ENCODE measurements around the gene RPS6KA5.
"Not testable (repeated sequence)": the region's sequence is repeated elsewhere in the genome, so short reads cannot be mapped to it uniquely, and the experiment has no call there.

Gene RPS6KA5

DNA sequence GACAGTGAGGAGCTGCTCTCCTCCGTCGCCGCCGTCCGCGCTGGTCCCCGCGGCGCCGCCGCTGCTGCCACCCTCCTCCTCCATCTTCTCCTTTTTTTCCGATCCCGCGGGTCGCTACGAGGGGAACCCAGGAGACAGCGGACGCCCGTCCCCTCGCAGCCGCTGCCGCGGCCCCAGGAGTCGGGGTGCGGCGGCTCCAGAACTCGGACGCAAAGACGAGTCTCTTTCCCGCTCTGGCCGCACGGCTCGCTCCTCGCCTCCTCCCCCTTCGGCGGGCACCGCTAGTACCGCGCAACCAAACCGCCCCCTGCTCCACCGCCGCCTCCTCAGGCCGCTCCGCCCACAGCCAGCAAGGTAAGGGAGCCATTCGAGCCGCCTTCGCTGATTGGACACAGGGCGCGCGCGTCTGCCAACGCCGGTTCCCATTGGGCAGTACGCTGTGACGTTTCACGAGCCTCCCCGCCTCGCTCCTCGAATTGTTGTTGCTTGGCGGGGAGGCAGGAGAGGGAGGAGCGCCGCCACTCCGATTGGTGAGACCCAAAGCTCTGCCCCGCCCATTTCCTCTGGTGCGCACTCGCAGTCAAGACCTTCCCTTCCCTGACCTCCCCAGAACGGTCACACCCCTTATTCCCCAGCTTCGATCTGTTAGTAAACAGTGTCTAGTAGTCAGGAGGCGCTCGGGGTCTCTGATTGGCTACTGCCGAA lies at the start of gene RPS6KA5:
Gene RPS6KA5 (minus strand): TSS at position 291 of the 705 bp plus-strand sequence. CDS start 207 bp downstream, at position 84.
- peak; percentile 93 to 100 (median 100) for DNase-seq

DNA sequence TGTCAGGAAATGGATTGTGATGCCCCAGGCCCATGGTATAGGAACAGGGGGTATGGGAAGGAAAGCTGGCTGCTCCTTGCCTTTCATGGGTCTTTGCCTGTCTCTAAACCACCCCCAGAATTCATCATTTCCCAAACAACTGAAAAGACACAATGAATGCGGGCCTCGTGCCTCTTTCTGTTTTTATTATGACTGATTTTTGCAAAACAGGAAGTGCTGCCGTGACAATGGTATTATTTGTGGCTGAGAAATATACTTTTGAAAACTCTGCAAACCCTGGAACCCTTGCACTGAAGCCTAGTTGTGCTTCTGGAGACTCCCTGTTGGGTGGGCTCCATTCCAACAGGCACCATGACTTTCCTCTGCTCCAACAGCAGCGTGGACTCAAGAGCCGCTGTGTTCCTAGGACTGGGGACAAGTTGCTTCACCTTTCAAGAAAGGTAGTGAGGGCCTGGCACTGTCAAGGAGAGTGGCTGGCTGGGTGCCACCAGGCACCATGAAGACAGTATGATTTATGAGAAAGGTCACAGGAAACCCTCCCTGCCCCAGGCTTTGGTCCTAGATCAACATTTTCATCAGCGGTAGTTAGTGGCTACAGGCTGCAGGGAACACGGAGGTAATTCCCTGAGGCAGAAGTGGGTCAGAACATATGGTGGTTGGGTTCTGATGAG lies 48.6 kb upstream of the RPS6KA5 start:
- no peak for DNase-seq

DNA sequence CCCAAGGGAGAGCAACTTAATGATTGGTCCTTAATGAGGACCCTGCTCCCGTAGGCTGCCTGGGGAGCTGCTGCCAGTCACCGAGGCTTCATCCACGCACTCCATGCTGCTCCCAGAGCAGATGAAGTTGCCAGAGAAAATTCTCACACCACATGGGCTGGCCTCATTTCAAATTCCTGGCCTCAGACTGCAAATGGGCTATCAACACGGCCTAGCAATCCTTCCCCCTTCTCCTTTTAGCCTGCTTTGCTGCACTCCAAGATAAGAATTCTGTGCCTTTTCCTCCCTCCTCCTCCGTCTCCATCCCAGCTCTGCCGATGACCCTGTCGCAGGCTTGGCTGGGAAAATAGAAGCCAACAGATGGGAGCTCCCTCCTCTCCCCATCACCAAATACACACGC lies 42.7 kb upstream of the RPS6KA5 start:
- DNase-seq = peak in 9 of 56 donors; percentile 12 to 53 (median 22)

DNA sequence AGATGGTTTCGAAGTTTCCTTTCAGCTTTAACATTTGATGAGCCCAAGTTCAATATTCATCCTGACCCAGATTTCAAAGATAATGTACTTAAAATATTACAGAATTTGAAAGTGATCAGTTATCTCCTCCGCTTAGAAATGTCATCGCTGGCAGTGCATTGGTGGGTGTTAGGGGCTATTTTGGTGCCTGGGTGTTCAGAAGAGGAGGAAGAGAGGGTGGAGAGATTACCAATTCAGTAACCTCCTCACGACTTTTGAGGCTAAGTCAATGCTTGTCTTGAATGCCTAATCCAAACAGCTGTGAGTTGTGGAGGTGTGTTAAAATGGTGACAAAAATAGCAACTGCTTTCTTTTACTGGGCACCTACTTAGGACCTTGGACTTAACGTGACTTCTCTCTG lies 39.7 kb upstream of the RPS6KA5 start:
- DNase-seq = no peak

DNA sequence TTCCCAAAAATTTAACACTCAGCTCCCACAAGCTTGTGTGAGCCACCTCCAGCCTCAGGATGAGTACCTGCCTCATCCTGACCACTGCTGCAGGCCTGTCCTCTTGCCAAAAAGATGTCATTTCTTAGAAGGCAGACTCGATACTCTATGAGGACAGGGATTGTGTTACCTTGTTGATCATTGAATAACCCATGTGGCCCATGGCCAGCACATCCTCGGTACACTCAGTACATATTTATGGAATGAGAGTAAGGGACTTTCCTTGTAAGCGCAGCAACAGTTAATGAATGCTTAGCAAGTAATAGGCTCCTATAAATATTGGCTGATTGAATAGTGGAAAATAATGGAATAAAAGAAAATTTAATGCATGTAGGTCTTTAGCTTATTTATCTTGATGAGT lies 38.1 kb upstream of the RPS6KA5 start:
- DNase-seq = no peak

DNA sequence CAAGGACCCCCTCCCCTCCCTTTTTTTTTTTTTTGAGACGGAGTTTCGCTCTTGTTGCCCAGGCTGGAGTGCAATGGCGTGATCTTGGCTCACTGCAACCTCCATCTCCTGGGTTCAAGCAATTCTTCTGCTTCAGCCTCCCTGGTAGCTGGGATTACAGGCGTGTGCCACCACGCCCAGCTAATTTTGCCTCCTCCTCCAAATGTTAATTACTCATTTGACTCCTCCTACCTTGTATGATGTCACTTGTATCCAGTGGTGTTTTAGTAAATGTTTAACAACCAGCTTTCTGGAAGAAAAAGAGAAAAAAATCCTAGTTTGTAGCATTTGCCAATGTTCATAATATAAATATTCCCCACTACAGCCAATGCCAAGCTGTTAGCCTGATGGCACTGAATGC lies 37.2 kb upstream of the RPS6KA5 start:
- not testable (repeated sequence) for DNase-seq

DNA sequence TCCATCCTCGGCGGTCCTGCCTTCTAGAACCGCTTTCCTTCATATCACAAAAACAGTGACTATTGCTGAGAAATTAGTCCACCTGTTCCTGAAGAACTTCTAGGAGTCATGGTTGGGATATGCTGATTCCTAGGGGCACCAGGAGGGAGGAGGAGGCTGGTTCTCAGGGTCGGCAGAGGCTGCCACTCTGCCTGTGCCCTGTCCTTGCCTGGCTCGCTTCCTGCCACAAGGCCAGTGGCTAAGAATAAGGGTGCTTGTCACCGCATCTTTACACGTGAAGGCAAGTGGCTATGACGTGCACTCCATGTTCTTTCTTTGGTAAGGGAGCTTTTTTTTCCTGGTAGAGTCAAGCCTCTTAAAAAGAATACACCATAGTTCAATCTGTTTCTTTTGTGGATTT lies 34.7 kb upstream of the RPS6KA5 start:
- no peak for DNase-seq

DNA sequence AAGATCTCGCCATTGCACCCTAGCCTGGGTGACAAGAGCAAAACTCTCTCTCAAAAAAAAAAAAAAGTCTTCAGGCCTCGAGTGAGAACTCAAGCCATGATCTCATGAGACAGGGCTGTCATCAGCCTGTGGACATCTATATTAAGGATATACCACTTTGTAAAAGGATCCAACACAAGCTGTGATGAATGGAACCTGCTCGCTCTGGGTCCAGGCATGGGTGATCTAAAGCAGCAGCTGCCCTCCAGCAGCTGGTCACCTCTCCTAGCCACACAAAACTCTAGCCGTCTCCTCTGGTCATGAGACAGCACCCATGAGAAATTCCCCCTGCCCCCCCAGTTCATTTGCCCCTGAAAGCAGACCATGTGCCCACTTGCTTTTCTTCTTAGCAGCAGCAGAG lies 34.3 kb upstream of the RPS6KA5 start:
- DNase-seq = no peak

DNA sequence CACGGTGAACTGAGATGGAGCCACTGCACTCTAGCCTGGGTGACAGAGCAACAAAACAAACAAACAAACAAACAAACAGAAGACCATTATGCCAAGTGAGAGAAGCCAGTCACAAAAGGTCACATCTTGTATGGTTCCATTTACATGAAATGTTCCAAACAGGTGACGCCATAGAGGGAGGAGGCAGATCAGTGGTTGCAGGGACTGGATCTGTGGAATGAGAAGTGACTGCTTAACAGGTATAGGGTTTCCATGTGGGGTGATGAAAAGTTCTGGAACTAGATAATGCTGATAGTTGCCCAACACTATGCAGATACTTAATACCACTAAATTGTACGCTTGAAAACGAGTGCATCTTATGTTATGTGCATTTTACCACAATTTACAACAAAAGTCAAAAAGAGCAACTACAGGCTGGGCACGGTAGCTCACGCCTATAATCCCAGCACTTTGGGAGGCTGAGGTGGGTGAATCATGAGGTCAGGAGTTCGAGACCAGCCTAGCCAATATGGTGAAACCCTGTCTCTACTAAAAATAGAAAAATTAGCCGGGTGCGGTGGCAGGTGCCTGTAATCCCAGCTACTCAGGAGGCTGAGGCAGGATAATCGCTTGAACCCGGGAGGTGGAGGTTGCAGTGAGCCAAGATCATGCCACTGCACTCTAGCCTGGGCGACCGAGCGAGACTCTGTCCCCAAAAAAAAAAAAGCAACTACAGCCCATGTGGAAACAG lies 33.5 kb upstream of the RPS6KA5 start:
- not testable (repeated sequence) for DNase-seq

DNA sequence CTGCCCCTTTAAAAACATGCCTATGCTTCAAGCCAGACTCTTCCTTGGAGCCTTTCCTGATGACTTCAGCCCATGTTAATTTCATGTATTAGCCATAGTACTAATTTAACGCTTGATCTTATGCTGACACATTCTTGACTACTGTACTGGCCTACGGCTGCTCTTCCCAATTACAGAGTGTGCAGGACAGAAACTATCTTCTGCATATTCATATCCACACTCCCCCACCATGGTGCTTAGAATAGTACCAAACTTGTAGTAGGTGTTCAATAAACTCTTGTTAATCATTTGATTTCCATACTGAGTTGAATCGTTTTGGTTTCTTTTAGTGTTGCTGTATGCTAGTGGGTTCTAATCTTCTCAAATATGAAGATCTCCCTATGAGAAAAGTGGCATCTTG lies 31.6 kb upstream of the RPS6KA5 start:
- no peak for DNase-seq

DNA sequence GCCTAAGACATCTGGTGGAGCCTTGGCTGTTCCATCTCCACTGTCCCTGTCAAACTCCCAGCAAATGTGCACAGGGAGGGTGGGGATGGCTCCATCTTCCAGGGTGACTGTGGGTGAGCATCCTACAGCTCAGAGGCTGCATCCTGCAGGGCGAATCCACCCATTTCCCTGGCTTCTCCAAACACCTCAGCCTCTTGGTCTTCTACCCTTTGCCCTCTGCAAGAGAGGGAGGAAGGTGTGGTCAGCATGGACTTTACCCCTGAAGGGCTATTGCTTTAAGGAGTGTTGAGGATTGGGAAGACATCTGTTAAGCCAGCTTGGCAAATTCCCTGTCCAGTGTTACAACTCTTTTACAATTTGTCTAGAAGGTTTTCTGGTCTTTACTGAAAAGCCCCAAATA lies 30.3 kb upstream of the RPS6KA5 start:
- DNase-seq = no peak

DNA sequence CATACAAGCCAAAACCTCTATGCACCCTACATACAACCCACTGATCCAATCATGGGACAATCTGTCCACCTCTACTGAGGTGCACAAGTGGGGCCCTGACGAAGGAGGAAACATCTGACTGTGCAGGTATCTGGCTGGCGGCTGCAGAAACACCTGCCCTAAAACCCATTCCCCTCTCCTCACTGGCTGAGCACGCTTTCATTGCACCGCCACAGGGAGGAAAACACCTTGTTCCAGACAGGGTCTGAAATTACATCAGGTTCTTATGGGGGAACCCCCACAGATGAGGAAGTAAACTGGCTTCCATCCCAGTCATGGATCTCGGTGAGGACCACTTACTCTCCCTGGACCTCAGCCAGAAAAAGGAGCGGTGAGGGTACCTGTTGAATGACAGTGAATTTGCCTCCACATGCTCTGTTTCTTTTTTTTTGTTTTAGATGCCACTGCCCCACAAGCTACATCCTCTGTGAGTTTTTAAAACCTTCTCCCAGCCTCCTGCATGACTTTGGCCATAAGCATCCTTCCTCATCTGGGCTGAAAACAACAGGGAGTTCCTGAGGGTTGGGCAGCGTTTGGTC lies 29.6 kb upstream of the RPS6KA5 start:
- no peak for DNase-seq

DNA sequence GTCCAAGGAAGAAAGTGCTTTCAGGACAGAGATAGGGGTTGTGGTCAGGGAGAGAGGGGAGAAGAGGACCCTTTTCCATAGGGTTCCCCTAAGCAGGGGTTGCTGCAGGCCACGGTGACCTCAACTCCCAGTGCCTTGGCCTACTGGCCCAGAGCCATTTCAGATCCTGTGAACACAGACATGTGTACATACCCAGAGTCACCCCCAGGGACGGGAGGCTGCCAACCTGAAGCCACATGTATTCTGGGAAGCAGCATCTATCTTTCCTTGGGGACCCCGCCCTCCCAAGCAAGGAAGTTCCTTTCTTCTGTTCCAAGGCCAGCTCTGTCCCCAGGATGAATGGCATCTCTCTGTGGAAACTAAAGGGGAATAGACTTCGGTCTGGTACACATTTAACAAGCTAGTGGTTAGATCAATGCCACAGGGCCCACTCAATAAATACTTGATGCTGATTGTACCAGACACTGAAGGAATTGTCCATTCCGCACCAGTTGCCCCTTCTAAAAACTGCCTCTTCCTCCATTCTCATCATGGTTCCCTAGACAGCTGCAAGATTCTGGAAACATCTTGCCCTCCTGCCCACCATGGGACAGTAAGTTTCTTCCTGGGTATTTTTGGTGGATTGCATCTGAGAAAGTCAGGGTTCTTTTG lies 28.3 kb upstream of the RPS6KA5 start:
- no peak for DNase-seq

DNA sequence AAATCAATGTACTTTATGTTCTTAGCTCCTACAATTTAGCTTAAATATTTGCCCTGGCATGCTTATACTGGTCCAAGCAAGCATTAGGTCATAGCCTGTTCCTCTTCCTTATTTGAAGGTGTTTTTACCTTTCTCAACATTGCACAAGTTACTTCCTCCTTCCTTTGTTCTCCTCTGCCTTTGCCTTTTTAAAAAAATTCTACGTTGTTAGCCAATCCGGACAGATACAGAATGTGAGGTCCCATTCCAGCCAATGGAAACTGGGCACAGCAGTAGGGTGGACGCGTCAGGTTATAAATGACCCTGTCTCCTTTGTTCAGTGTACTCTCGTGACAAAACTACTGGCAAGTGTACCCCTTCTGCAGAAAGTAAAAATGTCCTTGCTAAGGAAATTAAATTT lies 27.0 kb upstream of the RPS6KA5 start:
- not testable (repeated sequence) for DNase-seq

DNA sequence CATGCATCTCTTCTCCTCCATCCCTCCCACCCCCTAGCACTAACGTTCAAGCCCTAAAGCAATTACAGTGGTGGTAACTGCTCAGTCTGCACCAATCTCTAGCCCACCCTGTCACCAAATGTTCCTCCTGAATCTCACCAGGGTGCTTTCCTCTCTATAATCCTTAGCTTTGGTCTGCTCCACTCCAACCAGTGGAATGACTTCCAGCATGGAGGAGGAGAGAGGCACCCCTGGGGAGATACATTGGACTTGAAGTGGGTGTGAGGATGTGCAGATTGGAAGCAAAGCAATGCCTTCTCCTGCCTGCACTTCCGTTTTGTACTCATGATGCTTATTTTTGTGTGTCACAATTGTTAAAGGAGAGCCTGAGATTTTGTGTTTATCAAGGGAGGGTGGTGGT lies 24.1 kb upstream of the RPS6KA5 start:
- no peak for DNase-seq

DNA sequence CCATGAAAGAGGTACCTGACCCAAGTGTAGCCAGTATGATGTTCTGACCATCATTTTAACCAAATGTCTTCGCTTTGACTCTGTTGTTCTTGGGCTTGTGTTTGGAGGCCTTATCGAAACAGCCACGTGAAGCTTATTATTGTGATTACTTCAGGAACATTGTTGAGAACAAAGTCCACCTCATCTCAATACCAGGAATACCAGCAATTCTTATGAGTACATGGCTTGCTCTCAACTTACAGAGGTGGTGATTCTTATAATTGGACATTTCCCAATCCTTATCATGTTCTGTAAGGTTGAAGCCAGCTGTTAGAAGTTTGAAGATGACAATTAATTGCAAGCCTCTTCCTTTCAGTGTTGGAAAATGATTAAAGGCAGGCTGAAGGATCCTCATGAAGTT lies 21.8 kb upstream of the RPS6KA5 start:
- no peak for DNase-seq

DNA sequence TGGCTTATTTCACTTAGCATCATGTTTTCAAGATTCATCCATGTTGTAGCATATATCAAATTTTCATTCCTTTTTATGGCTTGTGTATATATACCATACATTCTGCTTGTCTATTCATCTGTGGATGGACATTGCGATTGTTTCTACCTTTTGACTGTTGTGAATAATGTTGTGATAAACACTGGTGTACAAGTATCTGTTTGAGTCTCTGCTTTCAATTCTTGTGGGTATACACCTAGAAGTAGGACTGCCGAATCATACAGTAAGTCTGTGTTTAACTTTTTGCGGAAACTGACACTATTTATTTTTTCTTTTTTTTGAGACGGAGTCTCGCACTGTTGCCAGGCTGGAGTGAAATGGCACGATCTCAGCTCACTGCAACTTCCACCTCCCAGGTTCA lies 19.6 kb upstream of the RPS6KA5 start:
- DNase-seq = no peak

DNA sequence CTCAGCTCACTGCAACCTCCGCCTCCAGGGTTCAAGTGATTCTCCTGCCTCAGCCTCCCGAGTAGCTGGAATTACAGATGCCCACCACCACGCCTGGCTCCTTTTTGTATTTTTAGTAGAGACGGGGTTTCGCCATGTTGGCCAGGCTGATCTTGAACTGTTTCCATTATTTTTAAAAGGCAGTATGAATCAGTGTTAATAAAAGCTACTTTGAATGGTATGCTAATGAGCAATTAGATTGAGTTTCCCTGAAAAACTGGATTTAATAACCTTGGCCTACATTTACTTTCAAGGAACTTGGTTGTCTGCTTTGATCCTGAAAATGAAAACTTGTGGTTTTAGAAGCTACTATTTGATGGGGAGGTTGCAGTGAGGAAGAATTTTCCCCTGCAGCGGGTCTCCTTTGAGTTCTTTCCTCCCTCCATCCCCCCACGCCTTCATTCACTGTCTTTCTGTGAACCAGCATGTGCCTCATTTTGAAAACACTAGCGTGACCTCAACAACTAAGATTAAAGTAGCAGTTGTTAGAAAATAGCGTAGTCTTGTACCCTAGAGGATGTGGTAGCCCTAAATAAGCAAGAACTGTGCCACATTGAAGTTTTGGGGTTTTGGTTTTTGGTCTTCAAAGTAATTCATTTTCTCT lies 17.8 kb upstream of the RPS6KA5 start:
- no peak for DNase-seq

DNA sequence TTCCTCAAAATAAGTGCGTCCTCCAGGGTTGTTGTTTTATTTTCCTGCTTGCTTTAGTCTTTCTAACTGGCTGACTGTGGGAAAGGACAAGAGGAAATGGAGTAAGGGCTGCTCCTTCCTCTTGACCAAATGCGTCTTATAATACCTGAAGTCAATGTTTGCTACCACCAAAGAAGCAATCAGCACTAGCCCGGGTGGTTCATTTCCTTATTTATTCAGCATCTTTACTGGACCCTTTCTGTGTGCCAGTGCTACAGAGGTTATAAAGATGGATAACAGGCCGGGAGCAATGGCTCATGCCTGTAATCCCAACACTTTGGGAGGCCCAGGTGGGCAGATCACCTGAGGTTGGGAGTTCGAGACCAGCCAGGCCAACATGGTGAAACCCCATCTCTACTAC lies 15.1 kb upstream of the RPS6KA5 start:
- DNase-seq = no peak

DNA sequence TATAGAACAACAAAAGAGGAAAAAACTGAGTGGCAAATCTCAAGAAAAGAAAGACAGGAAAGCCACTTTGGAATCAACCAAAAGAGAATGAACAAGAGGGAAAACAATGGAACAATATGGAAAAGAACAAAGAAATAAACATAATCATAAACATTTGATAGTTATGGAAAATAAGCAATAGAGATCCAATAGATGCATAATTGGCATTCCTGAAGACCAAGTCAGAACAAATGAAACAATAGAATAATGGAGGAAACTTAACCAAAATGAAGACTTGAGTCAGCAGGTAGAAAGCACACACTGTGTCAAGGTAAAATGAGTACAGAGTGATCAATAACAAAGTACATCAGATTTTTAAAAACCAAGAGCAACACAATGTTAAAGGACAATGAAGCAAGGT lies 10.1 kb upstream of the RPS6KA5 start:
- no peak for DNase-seq

DNA sequence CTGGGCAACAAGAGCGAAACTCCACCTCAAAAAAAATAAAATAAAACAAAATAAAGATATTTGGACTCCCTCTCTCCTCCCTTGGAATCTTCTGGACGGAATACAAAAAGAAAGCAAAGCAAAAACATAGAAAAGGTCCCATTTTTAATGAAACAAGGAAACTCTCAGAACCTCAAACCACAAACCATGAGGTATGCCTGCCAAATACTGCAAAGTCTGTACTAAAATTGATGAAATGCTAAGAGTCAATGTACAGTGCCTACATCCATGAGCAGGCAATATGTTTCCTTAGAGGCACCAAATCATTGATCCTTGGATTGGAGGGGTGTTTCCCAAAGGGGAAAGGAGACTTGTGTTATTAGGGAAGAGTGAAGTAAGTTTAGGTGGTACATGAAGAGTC lies 8.2 kb upstream of the RPS6KA5 start:
- DNase-seq = no peak
